Stimulated activated CD4-positive, alpha-beta T cell treated with anti-CD3 and anti-CD28 coated beads, Interleukin-1b, Interleukin-23, amount 100 ng/mL, for 24 hours (primary cell): Measurements from ENCODE around the gene FDX2.
A peak's percentile ranks its signal among the peaks of the same experiment; 100 is the strongest.

Experiments used
- DNase-seq, 4 experiments: peaks; one replicate each; pipeline ENCODE4 v3.0.0-alpha.2; 2020; ENCODE audit warnings: low read depth in 4 of 4, low spot score in 1 of 4

FDX2 gene

GRCh38 chr19:10333758-10334587 is 18.2 kb upstream of the FDX2 start:
- DNase-seq = no peak

- DNase-seq = peak; percentile 86 to 99 (median 95)
Measured at GRCh38 chr19:10332965-10333757, 17.3 kb upstream of the FDX2 start, which contains the start of gene RAVER1. Gene RAVER1 (minus strand): TSS chr19:10333529. CDS start chr19:10333507, 22 bp downstream.

GRCh38 chr19:10332158-10332964 is 16.5 kb upstream of the FDX2 start:
- no peak for DNase-seq

- no peak for DNase-seq
Measured at GRCh38 chr19:10329555-10329954, 13.7 kb upstream of the FDX2 start.

- DNase-seq = no peak
Measured at GRCh38 chr19:10328558-10329429, 13.0 kb upstream of the FDX2 start.

- no peak for DNase-seq
Measured at GRCh38 chr19:10327793-10328192, 12.0 kb upstream of the FDX2 start.

GRCh38 chr19:10325732-10326131 is 9.9 kb upstream of the FDX2 start:
- no peak for DNase-seq

GRCh38 chr19:10321874-10322835 is 6.3 kb upstream of the FDX2 start:
- no peak for DNase-seq

- DNase-seq = no peak
Measured at GRCh38 chr19:10321417-10321797, 5.6 kb upstream of the FDX2 start.

- DNase-seq = no peak
Measured at GRCh38 chr19:10320602-10321416, 5.0 kb upstream of the FDX2 start.

- no peak for DNase-seq
Measured at GRCh38 chr19:10318807-10319682, 3.2 kb upstream of the FDX2 start.

GRCh38 chr19:10317857-10318462 is 2.1 kb upstream of the FDX2 start:
- DNase-seq = no peak

- DNase-seq = no peak
Measured at GRCh38 chr19:10317045-10317856, 1.4 kb upstream of the FDX2 start.

- no peak for DNase-seq
Measured at GRCh38 chr19:10316229-10317044, 622 bp upstream of the FDX2 start.

- DNase-seq = no peak
Measured at GRCh38 chr19:10309423-10309822, 6.4 kb downstream of the FDX2 start, which contains the start of gene ZGLP1. Gene ZGLP1 (minus strand): TSS chr19:10309815.
